Thymus (tissue), 11 donors: ENCODE measurements around the gene FOXK2. TPM values are rescaled to one million over a fixed set of nuclear protein-coding genes. Genes with fewer than 3 reads are reported as not detected.
"Not testable (repeated sequence)": the region's sequence is repeated elsewhere in the genome, so short reads cannot be mapped to it uniquely, and the experiment has no call there.

ENCODE experiments used
- DNase-seq, 9 donors: peaks; one replicate each; pipeline ENCODE4 v3.0.0-alpha.2; 2013; ENCODE audit warnings: low spot score in 9 of 9, low read depth in 6 of 9, missing footprints in 1 of 9
- H3K27ac ChIP-seq, 2 donors: one replicate each; pipeline ENCODE4 v1.5.1; 2013; ENCODE audit warnings: control low read depth in 1 of 2, low read depth in 1 of 2, low read length in 1 of 2, mild to moderate bottlenecking in 1 of 2, moderate library complexity in 1 of 2
- H3K27me3 ChIP-seq, 2 donors: one replicate each; pipeline ENCODE4 v1.5.1; 2013; ENCODE audit warnings: low read length in 1 of 2; ENCODE audit not compliant: control insufficient read depth in 2 of 2, insufficient read depth in 1 of 2
- H3K36me3 ChIP-seq, 2 donors: one replicate each; pipeline ENCODE4 v1.5.1; 2013; ENCODE audit warnings: low read length in 1 of 2, mild to moderate bottlenecking in 1 of 2, moderate library complexity in 1 of 2; ENCODE audit not compliant: control insufficient read depth in 2 of 2, insufficient read depth in 2 of 2
- H3K4me1 ChIP-seq, 2 donors: one replicate each; pipeline ENCODE4 v1.5.1; 2013; ENCODE audit warnings: low read length in 2 of 2; ENCODE audit not compliant: control insufficient read depth in 2 of 2, insufficient read depth in 2 of 2
- H3K4me3 ChIP-seq, 2 donors: one replicate each; pipeline ENCODE4 v1.5.1; 2013; ENCODE audit warnings: low read length in 2 of 2, control low read depth in 1 of 2, mild to moderate bottlenecking in 1 of 2
- H3K9me3 ChIP-seq, 2 donors: one replicate each; pipeline ENCODE4 v1.5.1; 2013; ENCODE audit warnings: low read length in 1 of 2, mild to moderate bottlenecking in 1 of 2; ENCODE audit not compliant: control insufficient read depth in 2 of 2, insufficient read depth in 1 of 2
- WGBS: extraction: QIAGEN DNeasy Blood & Tissue Kit; methylation state at CpG from one replicate; pipeline ENCODE4 v1.1.7; 2013; 5-methylcytosine and 5-hydroxymethylcytosine counted together
- polyA plus RNA-seq: library from polyadenylated mRNA; stranded (reverse); fragments of 200-250 nt; gene quantifications from one replicate; pipeline ENCODE4 v1.2.3, GENCODE V29; 2013
- total RNA-seq: library from RNA; stranded (reverse); fragments of 120-200 nt; gene quantifications from one replicate; pipeline ENCODE4 v1.2.4, GENCODE V29; 2013
- donor health status: healthy.

Gene FOXK2
- total and polyA plus RNA-seq, 2 donors: 30.9 to 31.1 TPM

GRCh38 chr17:82552580-82552979 lies 33.0 kb downstream of the FOXK2 start:
- H3K27me3 ChIP-seq: no peaks in the 10 kb centered on the region
- H3K27ac ChIP-seq: no peak overlapping the region
- H3K36me3 ChIP-seq: peaks cover 2 to 9% of the 10 kb centered on the region in 2 donors
- peaks cover 0 to 2% of the 10 kb centered on the region in 2 donors for H3K9me3 ChIP-seq
- no peak for DNase-seq
- WGBS: 96% methylated on average over 13 of the region's 13 CpGs
- peaks cover 8 to 12% of the 10 kb centered on the region in 2 donors for H3K4me1 ChIP-seq
- H3K4me3 ChIP-seq: no peak overlapping the region

- Histone ChIP-seq H3K4me3 (no peak overlapping the region), H3K27me3 (no peaks in the 10 kb centered on the region), H3K4me1 (peaks cover 8 to 12% of the 10 kb centered on the region in 2 donors), H3K9me3 (no peaks in the 10 kb centered on the region), H3K27ac (no peak overlapping the region), H3K36me3 (peaks cover 5 to 6% of the 10 kb centered on the region in 2 donors)
- no peak for DNase-seq
- 96% methylated on average over 18 of the region's 18 CpGs for WGBS
These were observed 33.8 kb downstream of the FOXK2 start for GRCh38 chr17:82553210-82553930.

- H3K27me3 ChIP-seq, H3K9me3 ChIP-seq, H3K4me3 ChIP-seq, DNase-seq, H3K36me3 ChIP-seq, H3K27ac ChIP-seq: not testable (repeated sequence)
- peaks cover 5 to 17% of the 10 kb centered on the region in 2 donors for H3K4me1 ChIP-seq
- WGBS: 95% methylated on average over 2 of the region's 2 CpGs
These were observed 38.0 kb downstream of the FOXK2 start for GRCh38 chr17:82557510-82557909.

GRCh38 chr17:82559566-82560251 lies 40.2 kb downstream of the FOXK2 start:
- peaks cover 6 to 16% of the 10 kb centered on the region in 2 donors for H3K36me3 ChIP-seq
- no peaks in the 10 kb centered on the region for H3K9me3 ChIP-seq
- peaks cover 3 to 24% of the 10 kb centered on the region in 2 donors for H3K4me1 ChIP-seq
- no peak overlapping the region for H3K27ac ChIP-seq
- no peak for DNase-seq
- no peak overlapping the region for H3K4me3 ChIP-seq
- H3K27me3 ChIP-seq: no peaks in the 10 kb centered on the region
- WGBS: 74% methylated on average over 11 of the region's 11 CpGs

GRCh38 chr17:82560252-82560642 lies 40.7 kb downstream of the FOXK2 start:
- Histone ChIP-seq H3K27ac (no peak overlapping the region), H3K4me3 (no peak overlapping the region), H3K9me3 (no peaks in the 10 kb centered on the region), H3K27me3 (no peaks in the 10 kb centered on the region), H3K36me3 (peaks cover 6 to 21% of the 10 kb centered on the region in 2 donors), H3K4me1 (peaks cover 3 to 24% of the 10 kb centered on the region in 2 donors)
- no peak for DNase-seq
- WGBS: 99% methylated on average over 15 of the region's 15 CpGs

GRCh38 chr17:82560802-82561428 lies 41.4 kb downstream of the FOXK2 start:
- no peak for DNase-seq
- Histone ChIP-seq H3K36me3 (peaks cover 11 to 27% of the 10 kb centered on the region in 2 donors), H3K9me3 (no peaks in the 10 kb centered on the region), H3K4me3 (no peak overlapping the region), H3K27ac (no peak overlapping the region), H3K27me3 (no peaks in the 10 kb centered on the region), H3K4me1 (peaks cover 8 to 25% of the 10 kb centered on the region in 2 donors)
- WGBS: 95% methylated on average over 9 of the region's 9 CpGs

GRCh38 chr17:82561429-82562035 lies 42.0 kb downstream of the FOXK2 start:
- Histone ChIP-seq H3K27ac (no peak overlapping the region), H3K27me3 (no peaks in the 10 kb centered on the region), H3K4me1 (peaks cover 13 to 31% of the 10 kb centered on the region in 2 donors), H3K9me3 (no peaks in the 10 kb centered on the region), H3K36me3 (peaks cover 12 to 33% of the 10 kb centered on the region in 2 donors), H3K4me3 (no peak overlapping the region)
- DNase-seq: no peak
- 98% methylated on average over 31 of the region's 31 CpGs for WGBS

GRCh38 chr17:82562718-82563220 lies 43.2 kb downstream of the FOXK2 start:
- H3K36me3 ChIP-seq: peaks cover 17 to 38% of the 10 kb centered on the region in 2 donors
- WGBS: 76% methylated on average over 7 of the region's 7 CpGs
- not testable (repeated sequence) for H3K27me3 ChIP-seq, DNase-seq, H3K9me3 ChIP-seq, H3K4me3 ChIP-seq, H3K27ac ChIP-seq
- peaks cover 13 to 42% of the 10 kb centered on the region in 2 donors for H3K4me1 ChIP-seq
